ENCODE results near the gene LMF2.
"Not testable (repeated sequence)": the region's sequence is repeated elsewhere in the genome, so short reads cannot be mapped to it uniquely, and the experiment has no call there.

LMF2 gene

GRCh38 chr22:50533856-50534711 is 26.6 kb upstream of the LMF2 start:
- not testable (repeated sequence) for DNase-seq

GRCh38 chr22:50532824-50533796 is 25.6 kb upstream of the LMF2 start:
- no peak for DNase-seq

- DNase-seq: no peak
These were observed 24.6 kb upstream of the LMF2 start for GRCh38 chr22:50531962-50532674.

GRCh38 chr22:50531546-50531961 is 24.1 kb upstream of the LMF2 start:
- DNase-seq: peak; percentile 47

- DNase-seq: peak; percentile 65
These were observed 23.5 kb upstream of the LMF2 start for GRCh38 chr22:50530877-50531545.

- no peak for DNase-seq
These were observed 23.0 kb upstream of the LMF2 start for GRCh38 chr22:50530580-50530876.

GRCh38 chr22:50529897-50530579 is 22.5 kb upstream of the LMF2 start, which contains the start of gene TYMP:
Gene TYMP (minus strand): TSS chr22:50530012. CDS start chr22:50529709, 303 bp downstream.
- DNase-seq: peak; percentile 54

GRCh38 chr22:50529416-50529896 is 22.0 kb upstream of the LMF2 start:
- DNase-seq: no peak

- DNase-seq: no peak
These were observed 21.3 kb upstream of the LMF2 start for GRCh38 chr22:50528682-50529415.

- no peak for DNase-seq
These were observed 20.6 kb upstream of the LMF2 start for GRCh38 chr22:50527921-50528681.

GRCh38 chr22:50526834-50527801 is 19.6 kb upstream of the LMF2 start:
- no peak for DNase-seq

- DNase-seq: peak; percentile 69
These were observed 18.8 kb upstream of the LMF2 start for GRCh38 chr22:50526108-50526833.

GRCh38 chr22:50525858-50526107 is 18.3 kb upstream of the LMF2 start:
- no peak for DNase-seq

- DNase-seq: peak; percentile 96
These were observed 17.8 kb upstream of the LMF2 start, which contains the start of gene SCO2 for GRCh38 chr22:50525104-50525857. Gene SCO2 (minus strand): TSS chr22:50525598. CDS start chr22:50524411, 1,187 bp downstream.

- DNase-seq: no peak
These were observed 17.2 kb upstream of the LMF2 start for GRCh38 chr22:50524676-50525103.

- no peak for DNase-seq
These were observed 16.5 kb upstream of the LMF2 start for GRCh38 chr22:50523806-50524675.

GRCh38 chr22:50523458-50523805 is 15.9 kb upstream of the LMF2 start:
- no peak for DNase-seq
